KMS-11 (cell line): ENCODE data around the gene FCHSD2.
A peak's percentile ranks its signal among the peaks of the same experiment; 100 is the strongest.

Experiments used
- H2AFZ ChIP-seq: fragments of 200-600 bp; sonication (generic); 2 replicates; pipeline ENCODE4 v1.6.1; 2016; ENCODE audit warnings: antibody characterized with exemption, mixed run types, low read depth
- H3K27ac ChIP-seq: fragments of 200-600 bp; sonication (generic); 2 replicates; pipeline ENCODE4 v1.6.1; 2016; ENCODE audit warnings: mild to moderate bottlenecking, mixed run types
- H3K27me3 ChIP-seq: fragments of 200-600 bp; sonication (generic); 2 replicates; pipeline ENCODE4 v1.6.1; 2017; ENCODE audit warnings: mild to moderate bottlenecking, low read depth, mixed run types, moderate library complexity; ENCODE audit not compliant: insufficient read depth
- H3K36me3 ChIP-seq: fragments of 200-600 bp; sonication (generic); 2 replicates; pipeline ENCODE4 v1.6.1; 2017; ENCODE audit warnings: mild to moderate bottlenecking, mixed run types; ENCODE audit not compliant: insufficient read depth
- H3K4me1 ChIP-seq: fragments of 200-600 bp; sonication (generic); 2 replicates; pipeline ENCODE4 v1.6.1; 2016; ENCODE audit warnings: mild to moderate bottlenecking, low read depth, mixed run types; ENCODE audit not compliant: poor library complexity, severe bottlenecking
- H3K4me2 ChIP-seq: fragments of 200-600 bp; sonication (generic); 2 replicates; pipeline ENCODE4 v1.7.0; 2016; ENCODE audit warnings: mild to moderate bottlenecking, mixed run types
- H3K4me3 ChIP-seq: fragments of 200-600 bp; sonication (generic); IDR thresholded peaks from 2 replicates; pipeline ENCODE4 v1.6.1; 2017; ENCODE audit warnings: low read depth, low read length, mixed read lengths; ENCODE audit not compliant: insufficient read depth
- H3K79me2 ChIP-seq: fragments of 200-600 bp; sonication (generic); 2 replicates; pipeline ENCODE4 v1.6.1; 2016; ENCODE audit warnings: low read depth, mixed run types; ENCODE audit not compliant: insufficient read depth
- H3K9ac ChIP-seq: fragments of 200-600 bp; sonication (generic); 2 replicates; pipeline ENCODE4 v1.6.1; 2016; ENCODE audit warnings: mild to moderate bottlenecking, mixed run types
- H4K20me1 ChIP-seq: fragments of 200-600 bp; sonication (generic); 2 replicates; pipeline ENCODE4 v1.6.1; 2016; ENCODE audit warnings: mild to moderate bottlenecking, mixed run types; ENCODE audit not compliant: insufficient read depth
- TF ChIP-seq, protein P1 (sequence below): fragments of 200-600 bp; sonication (generic); conservative IDR thresholded peaks from 2 replicates; pipeline ENCODE4 v1.6.1; 2017; ENCODE audit warnings: low read depth, mild to moderate bottlenecking, antibody characterized with exemption, low read length, moderate library complexity, mixed read lengths

FCHSD2 gene

DNA sequence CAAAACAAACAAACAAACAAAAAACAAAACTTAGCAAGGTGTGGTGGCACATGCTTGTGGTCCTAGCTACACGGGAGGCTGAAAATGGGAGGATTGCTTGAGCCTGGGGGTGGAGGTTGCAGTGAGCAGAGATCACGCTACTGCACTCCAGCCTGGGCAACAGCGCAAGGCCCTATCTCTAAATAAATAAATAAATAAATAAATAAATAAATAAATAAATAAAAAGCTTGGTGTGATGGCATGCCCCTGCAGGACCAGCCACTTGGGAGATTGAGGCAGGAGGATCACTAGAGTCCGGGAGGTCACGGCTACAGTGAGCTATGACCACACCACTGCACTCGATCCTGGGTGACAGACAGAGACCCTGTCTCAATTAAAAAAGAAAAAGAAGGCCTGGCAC is 339.3 kb downstream of the FCHSD2 start:
- Histone ChIP-seq H3K79me2 (no peaks in the 10 kb centered on the region), H3K4me3 (no peak overlapping the region), H3K36me3 (no peaks in the 10 kb centered on the region), H3K4me1 (no peaks in the 10 kb centered on the region), H4K20me1 (no peaks in the 10 kb centered on the region), H3K27me3 (no peaks in the 10 kb centered on the region), H3K27ac (no peak overlapping the region), H3K9ac (no peak overlapping the region), H3K4me2 (no peak overlapping the region), H2AFZ (no peak overlapping the region)
- TF ChIP-seq, protein P1, sequence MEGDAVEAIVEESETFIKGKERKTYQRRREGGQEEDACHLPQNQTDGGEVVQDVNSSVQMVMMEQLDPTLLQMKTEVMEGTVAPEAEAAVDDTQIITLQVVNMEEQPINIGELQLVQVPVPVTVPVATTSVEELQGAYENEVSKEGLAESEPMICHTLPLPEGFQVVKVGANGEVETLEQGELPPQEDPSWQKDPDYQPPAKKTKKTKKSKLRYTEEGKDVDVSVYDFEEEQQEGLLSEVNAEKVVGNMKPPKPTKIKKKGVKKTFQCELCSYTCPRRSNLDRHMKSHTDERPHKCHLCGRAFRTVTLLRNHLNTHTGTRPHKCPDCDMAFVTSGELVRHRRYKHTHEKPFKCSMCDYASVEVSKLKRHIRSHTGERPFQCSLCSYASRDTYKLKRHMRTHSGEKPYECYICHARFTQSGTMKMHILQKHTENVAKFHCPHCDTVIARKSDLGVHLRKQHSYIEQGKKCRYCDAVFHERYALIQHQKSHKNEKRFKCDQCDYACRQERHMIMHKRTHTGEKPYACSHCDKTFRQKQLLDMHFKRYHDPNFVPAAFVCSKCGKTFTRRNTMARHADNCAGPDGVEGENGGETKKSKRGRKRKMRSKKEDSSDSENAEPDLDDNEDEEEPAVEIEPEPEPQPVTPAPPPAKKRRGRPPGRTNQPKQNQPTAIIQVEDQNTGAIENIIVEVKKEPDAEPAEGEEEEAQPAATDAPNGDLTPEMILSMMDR, result no peak

DNA sequence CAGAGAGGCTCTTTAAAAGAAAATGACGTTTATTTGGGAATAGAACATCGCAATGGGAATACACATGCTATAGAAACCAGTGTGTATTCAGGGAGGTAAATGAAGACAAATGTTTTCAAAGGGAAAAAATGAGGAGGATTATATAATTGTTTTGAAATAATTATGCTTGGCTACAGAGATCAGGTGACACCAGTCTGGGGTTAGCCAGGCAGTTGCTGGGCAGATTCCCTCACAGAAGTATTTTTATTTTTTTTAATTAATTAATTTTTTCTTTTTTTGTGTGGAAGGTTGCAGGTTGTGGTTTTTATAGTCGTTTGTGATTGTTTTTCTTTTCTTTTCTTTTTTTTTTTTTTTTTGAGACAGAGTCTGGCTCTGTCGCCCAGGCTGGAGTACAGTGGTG is 342.7 kb downstream of the FCHSD2 start:
- Histone ChIP-seq H3K79me2 (no peaks in the 10 kb centered on the region), H3K4me2 (no peak overlapping the region), H3K27ac (no peak overlapping the region), H3K36me3 (no peaks in the 10 kb centered on the region), H2AFZ (no peak overlapping the region), H3K27me3 (no peaks in the 10 kb centered on the region), H3K4me3 (no peak overlapping the region), H3K9ac (no peak overlapping the region), H4K20me1 (no peaks in the 10 kb centered on the region), H3K4me1 (peaks cover 5% of the 10 kb centered on the region)
- TF ChIP-seq, protein P1, result no peak

DNA sequence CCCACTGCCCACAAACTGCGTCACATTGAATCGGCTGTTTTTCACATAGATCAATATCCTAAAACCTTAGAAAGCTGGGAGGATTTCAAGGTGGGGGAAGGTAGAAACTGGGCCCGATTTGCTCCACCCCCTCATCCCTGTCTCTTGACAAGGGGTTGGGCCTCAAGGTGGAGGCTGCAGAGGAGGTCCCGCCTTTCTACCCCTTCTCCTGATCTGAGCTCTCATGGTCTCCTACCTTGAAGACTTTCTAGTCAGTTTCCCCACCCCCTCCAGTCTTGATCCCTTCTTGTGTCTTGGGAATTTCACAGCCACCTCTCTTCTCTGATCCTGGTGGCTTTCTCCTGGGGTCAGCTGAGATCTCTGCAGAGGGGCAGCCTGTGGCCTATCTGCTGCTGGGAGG is 343.8 kb downstream of the FCHSD2 start:
- H3K27me3 ChIP-seq, result no peaks in the 10 kb centered on the region
- H3K27ac ChIP-seq, result no peak overlapping the region
- H3K4me3 ChIP-seq, result no peak overlapping the region
- no peaks in the 10 kb centered on the region for H3K79me2 ChIP-seq
- H3K36me3 ChIP-seq, result no peaks in the 10 kb centered on the region
- H4K20me1 ChIP-seq, result no peaks in the 10 kb centered on the region
- H3K4me2 ChIP-seq, result no peak overlapping the region
- no peak overlapping the region for H3K9ac ChIP-seq
- no peak overlapping the region for H2AFZ ChIP-seq
- TF ChIP-seq, protein P1, result no peak
- peaks cover 10% of the 10 kb centered on the region for H3K4me1 ChIP-seq

DNA sequence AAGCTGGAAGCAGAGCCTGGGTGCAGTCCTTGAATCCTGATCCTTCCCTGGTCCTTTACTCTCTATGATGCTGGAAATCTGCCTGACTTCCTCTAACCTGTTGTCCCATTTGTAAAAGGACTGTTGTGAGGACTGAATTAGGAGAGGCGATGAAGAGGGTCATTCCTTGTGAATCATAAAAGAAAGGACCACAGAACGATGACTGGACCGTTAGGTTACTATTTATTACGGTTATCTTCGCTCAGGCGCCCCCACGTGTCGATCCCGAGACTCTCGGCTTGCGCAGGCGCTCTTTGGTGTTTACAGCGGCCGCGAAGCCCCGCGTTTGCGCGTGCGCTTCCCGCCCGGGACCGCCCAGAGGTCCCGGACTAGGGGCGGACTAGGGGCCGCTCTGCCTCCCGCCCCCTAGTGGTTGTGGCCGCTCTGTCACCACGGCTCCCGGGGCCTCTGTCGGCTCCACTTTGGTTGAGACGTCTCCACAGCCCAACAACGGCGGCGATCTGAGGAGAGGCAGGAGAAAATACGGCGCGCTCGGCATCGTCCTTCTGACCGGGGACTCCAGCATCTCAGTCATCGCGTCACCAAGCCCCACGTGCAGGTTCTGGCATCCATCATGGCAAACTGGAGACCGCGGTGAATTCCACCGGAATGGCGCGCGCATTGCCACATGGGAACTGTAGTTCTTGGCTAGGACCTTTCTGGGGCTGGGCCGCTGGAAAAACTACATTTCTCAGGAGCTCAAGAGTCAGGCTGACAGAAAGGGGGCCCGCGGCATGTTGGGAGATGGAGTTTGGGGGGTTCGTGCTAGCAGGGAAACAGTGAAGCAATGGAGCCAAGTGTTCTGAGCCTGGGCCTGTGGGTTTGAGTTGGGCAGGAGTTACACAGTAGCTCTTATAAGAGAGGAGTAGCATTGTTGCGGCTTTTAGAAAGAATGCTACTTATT is 348.4 kb downstream of the FCHSD2 start, which contains the start of gene STARD10:
STARD10 (minus strand) TSS at position 623 of the 943 bp plus-strand sequence. CDS start 12,866 bp downstream, outside the sequence.
- no peaks in the 10 kb centered on the region for H3K79me2 ChIP-seq
- H3K4me3 ChIP-seq, result no peak within 1 kb of the TSS
- TF ChIP-seq, protein P1, result peak; percentile 96

More for the DNA sequence above, 348.4 kb downstream of the FCHSD2 start, which contains the start of gene STARD10:
- Histone ChIP-seq H3K27ac (peak within 1 kb of the TSS; percentile 74), H2AFZ (peak within 1 kb of the TSS; percentile 89), H3K4me2 (peak within 1 kb of the TSS; percentile 63), H3K27me3 (no peaks in the 10 kb centered on the region), H3K4me1 (peaks cover 19% of the 10 kb centered on the region), H3K36me3 (no peaks in the 10 kb centered on the region), H4K20me1 (no peaks in the 10 kb centered on the region), H3K9ac (peak within 1 kb of the TSS; percentile 49; the same call in 1 of the 2 replicates)
